ENCODE data around the gene MACO1.

The MACO1 gene

GRCh38 chr1:25474439-25475047 is 43.8 kb downstream of the MACO1 start:
- Histone ChIP-seq H3K27ac (ENCODE audit: low read depth, low read length) (no peak overlapping the region), H3K36me3 (ENCODE audit: control insufficient read depth, low read length) (peaks cover 38% of the 10 kb centered on the region), H3K4me3 (ENCODE audit: low read length) (no peak overlapping the region), H3K9me3 (ENCODE audit: control insufficient read depth, insufficient read depth, low read length) (no peaks in the 10 kb centered on the region), H3K4me2 (ENCODE audit: low read length) (no peak overlapping the region), H3K9me2 (replicated peaks; ENCODE audit: control insufficient read depth, low read length) (no peaks in the 10 kb centered on the region), H3K27me3 (ENCODE audit: control insufficient read depth, low read length) (no peaks in the 10 kb centered on the region), H3F3A (ENCODE audit: control insufficient read depth, insufficient read depth) (no peaks in the 10 kb centered on the region), H4K20me1 (ENCODE audit: control insufficient read depth, insufficient read depth, low read depth, low read length) (peaks cover 10% of the 10 kb centered on the region), H3K4me1 (ENCODE audit: control insufficient read depth, low read length) (0 out of 2 replicates have a peak, but pooled peaks cover 2% of the 10 kb centered on the region), H3K79me2 (ENCODE audit: control insufficient read depth, low read length) (peaks cover 67% of the 10 kb centered on the region)
- TF ChIP-seq EZH2phosphoT487 (IDR thresholded peaks at IDR 0.05; ENCODE audit: borderline replicate concordance, low read length) (no peak), CTCF (IDR thresholded peaks at IDR 0.05; ENCODE audit: low read depth, low read length, poor library complexity, severe bottlenecking) (no peak)

GRCh38 chr1:25476186-25477097 is 45.7 kb downstream of the MACO1 start:
- peaks cover 29% of the 10 kb centered on the region for H3K36me3 ChIP-seq (ENCODE audit: control insufficient read depth, low read length)
- 0 out of 2 replicates have a peak, but pooled peaks cover 2% of the 10 kb centered on the region for H3K4me1 ChIP-seq (ENCODE audit: control insufficient read depth, low read length)
- no peak overlapping the region for H3K4me3 ChIP-seq (ENCODE audit: low read length)
- no peak overlapping the region for H3K27ac ChIP-seq (ENCODE audit: low read depth, low read length)
- TF ChIP-seq CTCF (IDR thresholded peaks at IDR 0.05; ENCODE audit: low read depth, low read length, poor library complexity, severe bottlenecking) (no peak), EZH2phosphoT487 (IDR thresholded peaks at IDR 0.05; ENCODE audit: borderline replicate concordance, low read length) (no peak)
- no peak overlapping the region for H3K4me2 ChIP-seq (ENCODE audit: low read length)
- no peaks in the 10 kb centered on the region for H3K9me2 ChIP-seq (replicated peaks; ENCODE audit: control insufficient read depth, low read length)
- no peaks in the 10 kb centered on the region for H3K27me3 ChIP-seq (ENCODE audit: control insufficient read depth, low read length)
- H3F3A ChIP-seq (ENCODE audit: control insufficient read depth, insufficient read depth), result no peaks in the 10 kb centered on the region
- H3K79me2 ChIP-seq (ENCODE audit: control insufficient read depth, low read length), result peaks cover 63% of the 10 kb centered on the region
- peaks cover 8% of the 10 kb centered on the region for H4K20me1 ChIP-seq (ENCODE audit: control insufficient read depth, insufficient read depth, low read depth, low read length)
- no peaks in the 10 kb centered on the region for H3K9me3 ChIP-seq (ENCODE audit: control insufficient read depth, insufficient read depth, low read length)

GRCh38 chr1:25477448-25478034 is 46.8 kb downstream of the MACO1 start:
- no peak overlapping the region for H3K4me3 ChIP-seq (ENCODE audit: low read length)
- H4K20me1 ChIP-seq (ENCODE audit: control insufficient read depth, insufficient read depth, low read depth, low read length), result peaks cover 8% of the 10 kb centered on the region
- H3K4me2 ChIP-seq (ENCODE audit: low read length), result no peak overlapping the region
- no peaks in the 10 kb centered on the region for H3K9me3 ChIP-seq (ENCODE audit: control insufficient read depth, insufficient read depth, low read length)
- H3F3A ChIP-seq (ENCODE audit: control insufficient read depth, insufficient read depth), result no peaks in the 10 kb centered on the region
- H3K9me2 ChIP-seq (replicated peaks; ENCODE audit: control insufficient read depth, low read length), result no peaks in the 10 kb centered on the region
- peaks cover 62% of the 10 kb centered on the region for H3K79me2 ChIP-seq (ENCODE audit: control insufficient read depth, low read length)
- TF ChIP-seq EZH2phosphoT487 (IDR thresholded peaks at IDR 0.05; ENCODE audit: borderline replicate concordance, low read length) (no peak), CTCF (IDR thresholded peaks at IDR 0.05; ENCODE audit: low read depth, low read length, poor library complexity, severe bottlenecking) (no peak)
- peaks cover 30% of the 10 kb centered on the region for H3K36me3 ChIP-seq (ENCODE audit: control insufficient read depth, low read length)
- no peaks in the 10 kb centered on the region for H3K27me3 ChIP-seq (ENCODE audit: control insufficient read depth, low read length)
- no peak overlapping the region for H3K27ac ChIP-seq (ENCODE audit: low read depth, low read length)
- H3K4me1 ChIP-seq (ENCODE audit: control insufficient read depth, low read length), result peaks cover 6% of the 10 kb centered on the region; the same call in 1 of the 2 replicates

Data from DOHH2 (cell line).